Testis (tissue), 5 donors: ENCODE measurements around the gene NOL12. TPM values are rescaled to one million over a fixed set of nuclear protein-coding genes. Genes with fewer than 3 reads are reported as not detected.

ENCODE experiments used
- DNase-seq: peaks from one replicate; pipeline ENCODE4 v3.0.0-alpha.2; 2019
- H3K27ac ChIP-seq, 2 donors: fragments of 200-600 bp; sonication (generic); one replicate each; pipeline ENCODE4 v1.5.1; 2019
- H3K27me3 ChIP-seq: fragments of 200-600 bp; sonication (generic); one replicate; pipeline ENCODE4 v1.5.1; 2019
- H3K36me3 ChIP-seq: fragments of 200-600 bp; sonication (generic); one replicate; pipeline ENCODE4 v1.5.1; 2017; ENCODE audit warnings: low read depth; ENCODE audit errors: missing control alignments
- H3K4me1 ChIP-seq: fragments of 200-600 bp; sonication (generic); one replicate; pipeline ENCODE4 v1.5.1; 2019
- H3K4me3 ChIP-seq, 2 donors: fragments of 200-600 bp; sonication (generic); one replicate each; pipeline ENCODE4 v1.5.1; 2017 to 2019
- H3K9me3 ChIP-seq: fragments of 200-600 bp; sonication (generic); one replicate; pipeline ENCODE4 v1.5.1; 2017
- CTCF ChIP-seq, 3 experiments: fragments of 450-650 bp in 2 of 3; fragments of 200-600 bp in 1 of 3; sonication (generic) in 1 of 3; IDR thresholded peaks; one replicate each; pipeline ENCODE4 v1.5.1; 2016 to 2019; ENCODE audit warnings: antibody characterized with exemption in 3 of 3, mild to moderate bottlenecking in 2 of 3, moderate library complexity in 1 of 3
- POLR2A ChIP-seq: fragments of 450-650 bp; IDR thresholded peaks from one replicate; pipeline ENCODE4 v1.6.1; 2017; ENCODE audit warnings: antibody characterized with exemption, mild to moderate bottlenecking, moderate library complexity
- WGBS, 2 donors: methylation state at CpG; one replicate each; pipeline ENCODE4 v1.1.5; 2018; 5-methylcytosine and 5-hydroxymethylcytosine counted together
- intact Hi-C: fragments of 100-400 bp; cut with DNase I; formaldehyde crosslinking; loops from one replicate; pipeline ENCODE4 v1.15.1; 2023; ENCODE audit warnings: low total_unique reads
- long read RNA-seq, 2 donors: transcript quantifications; one replicate each; lab custom pipeline, GENCODE V29; 2026
- polyA plus RNA-seq: library from polyadenylated mRNA; stranded (reverse); fragments of 350-450 nt; fragmentation: Illumina TruSeq; extraction: RNeasy Lipid Tissue Mini Kit (QIAGEN cat#74804); gene quantifications from one replicate; pipeline ENCODE4 v1.2.3, GENCODE V29; 2014; ENCODE audit warnings: low read depth, low replicate concordance; ENCODE audit not compliant: insufficient read depth
- total RNA-seq, 2 donors: library from RNA; depleted of rRNA; stranded (reverse); fragments of >200 nt; gene quantifications; one replicate each; pipeline ENCODE4 v1.2.3, GENCODE V29; 2016

Gene NOL12
- total RNA-seq = 10 to 100 TPM; 46.6 to 51.2 TPM
- polyA plus RNA-seq = 76.2 TPM
- long read RNA-seq, donor 1, transcript NOL12-202 (7 exons, 945 nt) = major isoform, 11 of 14 reads
- long read RNA-seq, donor 1, partial matches to known transcripts = 0 of 14 reads
- long read RNA-seq, donor 1, other reads (novel, unspliced or antisense) = 0 of 14 reads
- long read RNA-seq, donor 2, transcript NOL12-202 (7 exons, 945 nt) = major isoform, 10 of 11 reads
- long read RNA-seq, donor 2, partial matches to known transcripts = 0 of 11 reads
- long read RNA-seq, donor 2, other reads (novel, unspliced or antisense) = 0 of 11 reads

DNA sequence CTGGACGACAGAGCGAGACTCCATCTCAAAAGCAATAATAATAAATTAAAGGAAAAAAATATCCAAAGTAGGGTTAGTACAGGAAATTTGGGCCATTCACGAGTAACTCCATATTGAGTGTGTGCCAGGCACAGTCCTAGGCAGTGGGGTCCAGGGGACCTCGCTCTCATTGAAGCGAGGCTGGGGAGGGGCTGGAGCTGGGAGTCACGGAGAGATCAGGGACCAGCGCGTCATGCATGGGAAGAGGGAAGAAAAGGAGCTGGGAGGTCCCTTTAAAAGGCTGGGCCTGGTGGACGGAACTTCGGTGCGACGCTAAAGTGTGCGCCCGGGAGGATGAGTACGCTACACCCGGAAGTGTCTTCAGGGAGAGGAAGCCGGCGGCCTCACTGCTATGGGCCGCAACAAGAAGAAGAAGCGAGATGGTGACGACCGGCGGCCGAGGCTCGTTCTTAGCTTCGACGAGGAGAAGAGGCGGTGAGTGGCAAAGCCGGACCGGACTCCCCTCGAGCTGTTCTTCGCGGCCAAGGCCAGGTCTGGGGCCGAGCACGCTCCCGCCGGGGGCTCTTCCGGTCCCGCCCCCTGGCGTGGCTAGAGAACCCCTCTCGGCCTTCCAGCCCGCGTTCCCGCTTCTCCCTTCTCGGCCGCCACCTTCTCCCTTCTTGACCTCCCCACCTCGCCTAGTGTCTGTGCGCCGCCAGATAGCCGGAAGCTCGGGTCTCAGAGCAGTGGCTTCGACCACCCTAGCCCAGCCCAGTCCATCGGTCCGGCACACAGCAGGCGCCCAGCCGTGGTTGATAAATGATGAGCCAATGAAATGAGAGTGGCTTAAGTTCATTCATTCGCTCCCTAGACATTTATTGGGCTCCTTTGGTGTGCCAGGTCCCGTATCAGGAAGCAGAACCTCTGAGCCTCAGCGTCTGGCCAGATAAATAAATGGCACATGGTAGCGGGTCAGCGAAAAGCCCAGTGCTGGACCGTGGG, at the start of gene NOL12:
Gene NOL12 (plus strand): TSS at position 342 of the 981 bp plus-strand sequence. CDS start 50 bp downstream, at position 392.
- Histone ChIP-seq H3K4me3 (peak within 1 kb of the TSS; percentile 76 to 92), H3K36me3 (no peaks in the 10 kb centered on the region), H3K9me3 (no peaks in the 10 kb centered on the region), H3K4me1 (peaks cover 12% of the 10 kb centered on the region), H3K27me3 (no peaks in the 10 kb centered on the region), H3K27ac (peak within 1 kb of the TSS; percentile 85 to 86)
- TF ChIP-seq POLR2A (no peak), CTCF (IDR thresholded peaks at IDR 0.05) (no peak)
- peak; percentile 90 for DNase-seq
- WGBS, 2 donors = 2% methylated on average over 37 to 61 of the region's 62 CpGs
- intact Hi-C loops = no loop called here

GRCh38 chr22:37636949-37637273, 49.2 kb upstream of the NOL12 start:
- H3K27ac ChIP-seq = peak overlapping the region in 1 of 2 donors; percentile 25
- H3K4me1 ChIP-seq = peaks cover 50% of the 10 kb centered on the region
- H3K4me3 ChIP-seq = no peak overlapping the region
- no peaks in the 10 kb centered on the region for H3K9me3 ChIP-seq
- no peaks in the 10 kb centered on the region for H3K36me3 ChIP-seq
- no peak for DNase-seq
- no peaks in the 10 kb centered on the region for H3K27me3 ChIP-seq
- intact Hi-C loops = no loop called here
- WGBS, 2 donors = 66 to 72% methylated on average over 3 of the region's 3 CpGs
- TF ChIP-seq CTCF (IDR thresholded peaks at IDR 0.05) = no peak
- TF ChIP-seq POLR2A = no peak

- no peak for DNase-seq
- Histone ChIP-seq H3K27me3 (no peaks in the 10 kb centered on the region), H3K27ac (peak overlapping the region in 1 of 2 donors; percentile 72), H3K36me3 (no peaks in the 10 kb centered on the region), H3K4me3 (peak overlapping the region in 1 of 2 donors; percentile 67), H3K9me3 (no peaks in the 10 kb centered on the region), H3K4me1 (peaks cover 46% of the 10 kb centered on the region)
- intact Hi-C loops = no loop called here
- WGBS, 2 donors = 45 to 54% methylated on average over 8 to 11 of the region's 11 CpGs
- TF ChIP-seq CTCF (IDR thresholded peaks at IDR 0.05) = no peak
Measured at GRCh38 chr22:37638391-37639069, 47.6 kb upstream of the NOL12 start.

DNA sequence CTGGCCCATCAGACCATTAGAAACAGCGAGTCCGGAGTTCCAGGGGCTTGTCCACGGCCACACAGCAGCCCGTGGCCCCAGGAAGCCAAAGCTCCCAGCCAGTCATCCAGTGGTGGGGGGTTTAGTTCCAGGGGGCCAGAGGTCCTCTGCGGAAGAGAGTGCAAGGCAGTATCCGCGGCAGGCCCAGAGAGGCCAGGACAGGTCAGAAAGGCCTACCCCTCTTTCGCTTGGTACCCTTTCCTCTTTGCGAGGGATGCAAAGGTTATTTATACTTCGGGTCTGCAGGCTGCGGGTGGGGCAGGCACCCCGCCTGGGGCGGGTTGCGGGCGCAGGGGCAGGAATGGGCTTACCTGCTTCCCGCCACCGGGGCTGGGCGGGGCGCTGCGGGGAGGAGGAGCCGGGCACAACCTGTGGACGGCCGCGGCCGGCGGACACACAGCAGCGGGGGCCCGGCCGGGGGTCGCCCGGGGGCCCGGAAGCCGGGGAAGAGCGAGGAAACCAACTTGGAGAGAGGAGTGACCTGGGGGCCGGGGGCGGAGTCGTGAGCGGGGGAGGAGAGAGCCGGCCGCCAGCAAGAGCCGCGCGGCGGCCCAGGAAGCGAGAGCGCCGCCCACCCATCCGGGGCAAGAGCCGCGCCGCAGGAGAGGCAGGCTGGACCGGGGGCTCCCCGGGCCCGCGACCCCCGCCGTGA, 46.9 kb upstream of the NOL12 start, which contains the start of gene SH3BP1:
Gene SH3BP1 (plus strand): TSS at position 600 of the 691 bp plus-strand sequence. CDS start 119 bp downstream, outside the sequence.
- intact Hi-C loops = no loop called here
- no peak for DNase-seq
- 3 to 29% methylated on average over 9 to 55 of the region's 57 CpGs for WGBS, 2 donors
- peaks cover 40% of the 10 kb centered on the region for H3K4me1 ChIP-seq
- H3K9me3 ChIP-seq = no peaks in the 10 kb centered on the region
- peak within 1 kb of the TSS; percentile 44 to 72 for H3K27ac ChIP-seq
- H3K4me3 ChIP-seq = peak within 1 kb of the TSS; percentile 57 to 67
- H3K27me3 ChIP-seq = no peaks in the 10 kb centered on the region
- H3K36me3 ChIP-seq = no peaks in the 10 kb centered on the region
- no peak for TF ChIP-seq CTCF (IDR thresholded peaks at IDR 0.05)
- no peak for TF ChIP-seq POLR2A
